Eye (tissue), 1 donor: ENCODE results near the gene PARD3B.

Experiments
- DNase-seq: peaks from one replicate; pipeline ENCODE4 v3.0.0-alpha.2; 2015

The PARD3B gene

DNA sequence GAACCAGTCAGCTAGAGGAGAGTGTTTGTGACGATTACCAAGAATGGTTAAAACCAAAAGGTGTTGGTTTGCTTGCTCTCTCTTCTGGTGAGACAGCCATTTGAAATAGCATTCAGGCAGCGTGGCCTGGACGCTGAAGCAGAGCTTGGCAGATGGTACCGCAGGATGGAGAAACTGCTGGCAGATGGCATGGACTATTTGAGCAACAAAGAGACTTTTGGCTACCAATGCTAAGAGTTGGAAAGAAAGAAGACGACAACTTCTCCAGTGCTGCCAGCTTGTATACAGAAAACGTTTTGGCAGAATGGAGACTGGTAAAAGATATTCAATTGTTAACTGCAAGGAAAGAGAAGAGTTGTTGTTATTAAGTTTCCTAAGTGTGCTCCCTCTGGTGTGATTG is 315.0 kb downstream of the PARD3B start:
- DNase-seq: no peak

DNA sequence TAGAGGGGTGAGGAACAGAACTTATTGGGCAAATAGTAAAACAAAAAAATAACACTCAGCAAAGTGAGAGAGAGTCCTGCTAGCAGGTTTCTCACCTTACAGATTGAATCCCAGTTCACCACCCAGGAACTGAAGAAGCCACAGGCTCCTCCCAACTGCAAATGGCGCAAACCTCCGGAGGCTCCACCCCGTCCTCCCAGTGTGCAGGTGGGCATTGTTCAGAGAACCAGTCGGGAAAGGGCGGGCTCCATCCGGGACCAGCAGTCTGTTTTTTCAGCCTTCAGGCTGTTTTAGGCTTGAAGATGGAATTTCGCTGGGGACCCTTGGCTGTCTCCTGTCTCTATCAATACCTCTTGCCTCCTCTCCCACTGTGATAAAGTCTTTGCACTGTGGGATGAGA is 317.5 kb downstream of the PARD3B start:
- no peak for DNase-seq

DNA sequence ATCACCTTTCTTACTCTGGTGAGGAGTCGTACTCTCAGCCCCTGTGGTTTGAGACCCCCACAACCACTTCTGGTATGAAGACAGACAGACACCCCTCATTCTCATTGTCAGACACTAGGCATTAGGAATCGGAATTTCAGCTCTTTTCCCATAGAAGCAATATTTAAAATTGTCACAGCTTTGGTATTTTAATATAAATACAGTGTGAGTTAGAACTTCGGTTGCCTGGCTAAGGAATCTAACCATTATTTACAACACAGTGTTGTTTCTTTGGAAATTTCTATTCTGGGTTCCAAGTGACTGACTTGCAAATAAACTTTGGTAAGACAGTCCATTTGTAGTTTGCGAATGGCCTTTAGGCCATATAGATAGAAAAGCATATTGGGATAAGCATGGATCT is 318.1 kb downstream of the PARD3B start:
- no peak for DNase-seq

DNA sequence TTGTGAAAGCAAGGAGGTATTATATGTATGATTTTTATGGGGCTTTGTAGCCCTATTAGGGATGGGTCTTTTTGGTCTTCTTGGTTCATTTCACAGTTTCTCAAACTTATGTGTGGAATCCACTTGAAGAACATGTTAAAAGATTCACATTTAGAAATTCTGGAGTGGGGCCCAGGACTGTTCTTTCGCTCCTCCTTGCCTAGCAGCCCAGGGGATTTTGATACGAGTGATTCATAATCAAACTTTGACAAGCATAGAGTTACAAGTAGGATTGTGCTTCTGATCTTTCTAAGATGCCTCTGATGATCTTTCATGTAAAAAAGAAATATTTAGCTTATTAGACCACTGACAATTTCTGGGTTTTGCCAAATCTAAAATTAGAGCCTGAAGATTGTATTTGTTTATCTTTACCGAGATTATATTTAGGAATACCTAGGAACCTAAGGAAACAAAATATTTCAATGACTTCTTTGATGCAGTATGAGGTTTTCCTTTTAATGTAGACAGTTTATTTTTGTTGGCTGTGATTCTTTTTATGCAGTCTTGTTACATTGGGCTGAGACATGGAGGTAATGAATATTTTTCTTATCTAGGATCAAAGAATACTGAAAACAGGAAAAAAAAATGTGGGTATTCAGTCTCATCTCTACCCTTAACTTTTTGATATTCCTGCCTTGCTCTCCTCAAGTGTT is 324.0 kb downstream of the PARD3B start:
- peak; percentile 11 for DNase-seq

DNA sequence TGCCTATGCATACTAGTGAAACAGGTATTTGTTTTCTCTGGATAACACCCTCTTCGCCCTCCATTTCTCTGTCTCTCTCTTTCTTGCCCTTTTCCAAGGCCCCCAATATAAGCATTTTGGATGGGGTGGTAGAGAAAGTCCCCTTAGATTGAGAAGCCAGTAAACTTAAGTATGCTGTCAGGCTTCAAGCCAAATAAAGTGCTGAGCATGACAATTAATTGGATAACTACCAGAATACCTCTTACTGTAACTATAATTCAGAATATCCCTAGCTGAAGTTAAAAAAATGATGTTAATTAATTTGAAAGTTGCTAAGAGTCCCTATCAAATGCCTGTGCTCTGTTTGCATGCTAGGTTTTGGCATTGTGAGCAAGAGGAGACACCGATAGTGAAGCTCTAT is 324.8 kb downstream of the PARD3B start:
- DNase-seq: no peak

DNA sequence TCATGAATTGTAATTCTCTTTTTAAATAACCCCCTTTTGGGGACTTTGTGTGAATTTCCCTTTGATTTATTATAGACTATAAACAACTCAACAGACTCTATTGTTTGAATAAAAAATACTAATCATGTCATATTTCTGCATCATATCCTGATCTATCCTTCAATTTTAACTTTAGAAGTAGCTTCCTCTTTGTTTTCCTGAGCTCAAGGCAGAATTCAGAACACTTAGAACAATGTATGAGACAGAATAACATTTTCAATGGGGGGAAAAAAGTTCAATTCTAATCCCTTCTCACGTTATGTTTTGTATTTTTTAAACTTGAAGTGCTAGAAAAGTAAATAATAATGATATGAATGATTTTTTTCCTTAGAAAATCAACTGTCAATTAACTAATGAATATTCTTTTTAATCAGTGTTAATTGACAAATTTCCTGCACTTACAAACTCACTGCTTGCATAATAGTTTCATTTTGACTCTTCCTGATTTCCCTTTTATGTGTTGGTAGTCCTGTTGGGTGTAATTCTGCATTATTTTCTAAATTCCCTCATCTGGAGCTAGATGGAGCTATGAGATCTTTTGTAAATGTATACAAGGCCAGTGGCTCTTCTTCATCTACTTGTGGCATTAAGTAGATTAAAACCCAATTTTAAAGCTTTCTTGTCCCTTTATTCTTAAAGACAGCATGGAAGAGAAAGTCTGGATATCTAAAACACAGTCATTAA is 326.1 kb downstream of the PARD3B start:
- DNase-seq: peak; percentile 67

DNA sequence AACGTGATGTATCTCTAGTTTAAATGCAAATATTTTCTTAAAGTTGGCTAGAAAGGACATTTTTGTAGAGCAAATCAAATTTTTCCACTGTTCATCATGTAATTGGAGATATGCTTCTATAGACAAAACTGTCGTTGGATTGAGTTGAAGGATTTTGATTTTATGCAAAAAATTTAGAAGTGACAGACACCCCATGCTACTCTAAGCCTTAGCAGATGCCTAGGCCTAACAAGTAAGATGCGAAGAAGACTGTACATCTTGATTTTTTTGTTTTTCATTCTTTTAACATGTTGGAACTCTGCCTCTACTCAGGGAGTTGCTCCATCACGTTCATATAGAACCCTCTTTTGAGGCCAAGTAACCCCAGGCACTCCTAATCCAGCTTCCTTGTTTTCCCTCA is 331.0 kb downstream of the PARD3B start:
- DNase-seq: no peak

DNA sequence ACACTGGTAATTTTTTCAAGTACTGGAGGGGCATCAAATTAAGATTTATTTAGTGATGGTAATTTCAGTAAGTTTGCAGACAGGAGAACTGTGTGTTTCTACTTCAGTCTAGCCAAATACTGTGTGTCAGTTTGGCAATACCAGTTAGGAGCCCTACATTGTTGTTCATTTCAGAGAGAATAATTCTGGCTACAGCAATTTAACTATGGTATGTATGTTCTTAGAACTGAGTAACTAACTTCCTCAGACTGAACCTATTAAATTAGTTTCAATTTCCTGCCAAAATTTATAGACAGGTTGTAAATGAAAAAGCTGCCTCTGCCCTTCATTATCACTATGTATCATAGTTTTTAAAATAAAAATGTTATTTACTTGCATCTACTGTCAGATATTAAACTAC is 332.4 kb downstream of the PARD3B start:
- no peak for DNase-seq

DNA sequence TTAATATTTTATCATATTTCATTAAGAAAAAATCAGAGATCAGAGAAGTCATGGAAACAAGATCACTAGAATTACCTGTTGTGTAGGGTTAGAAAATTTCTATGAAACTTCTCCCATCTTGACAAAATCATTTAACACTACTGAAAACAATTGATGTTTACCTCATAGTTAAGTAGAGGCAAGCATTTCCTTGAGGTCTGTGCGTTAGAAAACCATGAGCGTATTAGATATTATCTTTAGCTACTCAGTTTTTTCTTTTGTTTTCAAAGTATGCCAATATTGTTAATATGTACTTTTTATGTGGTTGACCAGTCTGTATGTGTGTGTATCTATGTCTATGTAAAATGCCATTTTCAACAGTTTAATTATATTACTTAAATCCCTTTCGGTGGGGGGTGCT is 335.7 kb downstream of the PARD3B start:
- DNase-seq: no peak

DNA sequence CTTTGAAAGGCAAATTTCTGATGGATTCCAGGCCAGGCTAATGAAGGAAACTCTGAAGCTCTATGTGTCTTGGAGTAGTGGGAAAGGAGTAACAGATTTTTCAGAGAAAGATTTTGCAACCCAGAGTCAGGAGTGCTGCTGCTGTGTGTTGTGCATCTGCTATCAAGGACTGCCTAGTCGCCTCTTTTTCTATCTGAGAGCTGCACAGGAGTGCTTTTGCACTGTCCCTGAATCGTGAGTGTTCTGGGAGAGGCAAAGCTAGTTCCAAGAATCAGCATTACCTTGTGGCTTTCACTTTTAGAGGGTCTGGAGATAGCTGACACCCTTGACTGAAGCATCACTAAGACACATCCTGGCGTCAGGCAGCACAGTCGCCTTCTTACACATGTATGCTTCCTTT is 336.4 kb downstream of the PARD3B start:
- DNase-seq: no peak

DNA sequence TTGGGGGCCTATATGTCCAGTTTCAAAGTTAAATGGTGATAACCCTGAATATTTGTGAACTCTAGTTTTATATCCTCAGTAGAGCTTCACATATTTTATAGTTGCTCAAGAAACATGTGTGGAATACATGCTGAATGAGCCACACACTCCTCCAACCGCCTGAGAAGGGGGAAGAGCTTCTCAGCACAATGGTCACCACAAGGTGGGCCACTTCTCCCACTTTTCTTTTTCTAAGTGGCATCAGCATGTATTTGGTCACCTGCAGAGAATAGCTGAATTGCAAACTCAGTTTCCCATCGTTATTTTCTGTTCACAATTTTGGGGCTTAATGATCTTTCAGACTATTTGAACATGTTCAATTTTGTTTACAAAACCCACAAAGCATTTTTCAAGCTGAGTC is 340.5 kb downstream of the PARD3B start:
- DNase-seq: no peak

DNA sequence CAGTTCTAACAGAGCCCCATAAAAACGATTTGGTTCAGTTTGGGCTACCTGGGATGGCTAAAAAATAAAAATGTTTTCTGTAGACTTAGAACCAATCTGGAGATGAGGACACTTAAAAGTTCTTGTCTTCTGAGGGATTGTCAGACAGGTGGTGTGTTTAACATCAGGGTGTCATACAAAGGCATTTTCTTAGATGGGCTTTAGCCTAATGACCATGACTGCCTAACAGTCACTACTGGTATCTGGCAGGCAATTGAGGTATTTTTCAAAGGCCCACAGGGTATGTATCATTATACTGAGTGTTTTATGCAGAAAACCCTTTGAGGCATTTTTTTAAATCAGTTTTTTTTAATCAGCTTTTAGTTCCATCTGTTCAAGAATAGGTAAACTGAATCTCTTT is 341.4 kb downstream of the PARD3B start:
- DNase-seq: no peak

DNA sequence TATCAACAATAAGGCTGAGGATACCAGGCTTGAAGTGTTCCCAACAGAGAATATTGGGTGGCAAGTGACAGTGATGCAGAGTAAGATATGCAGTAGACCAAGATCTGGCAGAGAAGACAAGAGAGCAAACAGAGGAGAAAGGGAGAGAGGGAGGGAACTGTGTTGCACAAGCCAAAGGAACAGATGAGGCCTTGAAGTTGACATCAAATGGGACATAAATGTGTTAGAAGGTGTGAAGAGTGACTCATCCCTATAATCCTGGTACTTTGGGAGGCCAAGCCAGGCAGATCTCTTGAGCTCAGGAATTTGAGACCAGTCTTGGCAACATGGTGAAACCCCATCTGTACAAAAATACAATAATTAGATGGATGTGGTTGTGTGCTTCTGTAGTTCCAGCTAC is 342.9 kb downstream of the PARD3B start:
- no peak for DNase-seq

DNA sequence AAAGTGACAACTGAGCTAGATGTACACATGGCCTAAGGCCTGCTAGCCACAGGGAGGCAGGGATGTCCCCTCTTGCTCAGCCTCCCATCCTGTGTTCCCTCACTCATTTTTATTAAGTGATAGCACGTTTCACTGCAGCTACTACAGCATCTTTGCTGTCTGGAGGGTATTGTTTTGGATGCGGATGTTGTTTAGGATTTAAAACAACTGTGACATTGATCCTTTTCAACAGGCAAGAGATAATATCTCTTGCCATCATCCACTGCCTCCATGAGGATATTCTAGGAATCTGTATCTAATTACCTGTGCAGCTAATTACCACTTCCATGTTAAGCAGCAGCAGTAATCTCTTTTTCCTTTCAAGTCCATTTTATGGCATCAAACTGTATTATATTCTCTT is 345.4 kb downstream of the PARD3B start:
- DNase-seq: no peak

DNA sequence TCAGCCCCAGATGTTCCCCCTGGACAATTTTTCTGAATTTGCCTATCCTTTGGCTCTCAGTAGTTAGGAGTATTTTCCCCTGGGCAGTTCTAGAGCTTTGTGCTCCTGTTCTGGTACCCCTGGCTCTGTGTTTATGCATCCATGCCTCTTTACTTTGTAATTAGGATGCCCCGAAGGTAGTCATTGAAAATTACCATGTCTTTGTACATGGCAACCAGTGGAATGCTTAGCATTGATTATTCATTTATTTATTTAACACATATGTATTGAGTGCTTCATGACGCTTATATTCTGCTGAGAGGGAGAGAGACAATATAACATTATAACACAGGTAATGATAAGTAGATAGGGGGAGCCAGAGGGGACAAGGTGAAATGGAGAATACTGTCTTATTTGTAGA is 346.5 kb downstream of the PARD3B start:
- DNase-seq: no peak

DNA sequence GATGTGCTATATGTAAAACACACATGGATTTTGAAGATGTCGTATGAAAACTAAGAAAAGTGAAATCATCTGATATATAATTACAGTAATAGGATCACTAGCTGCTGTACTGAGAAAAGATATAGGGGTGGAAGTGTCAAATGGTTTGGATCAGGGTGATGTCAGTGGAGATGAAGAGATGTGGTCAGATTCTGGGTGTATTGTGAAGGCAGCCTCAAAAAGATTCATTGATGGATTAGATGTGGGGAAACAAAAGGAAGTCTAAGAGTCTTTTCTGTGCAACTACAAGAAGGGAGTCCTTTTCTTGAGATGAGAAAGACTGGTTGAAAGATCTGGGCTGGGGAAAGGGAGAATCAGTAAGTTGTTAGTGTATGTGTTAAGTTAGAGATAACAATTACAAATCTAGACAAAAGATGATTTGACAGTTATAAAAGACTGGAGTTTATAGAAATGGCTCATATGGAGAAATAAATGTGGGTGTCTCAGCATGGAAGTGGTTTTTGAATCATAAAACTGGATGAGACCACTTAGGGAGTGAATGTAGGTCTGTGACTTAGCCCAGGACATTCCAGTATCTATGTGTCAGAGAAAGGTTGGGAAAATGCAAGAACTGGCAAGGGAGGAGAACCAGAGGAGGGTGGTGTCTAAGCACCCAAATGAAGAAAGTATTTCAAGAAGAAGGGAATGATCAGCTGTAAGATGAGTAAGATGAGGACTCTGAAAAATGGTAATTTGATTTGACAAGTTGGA is 347.4 kb downstream of the PARD3B start:
- DNase-seq: peak; percentile 44

DNA sequence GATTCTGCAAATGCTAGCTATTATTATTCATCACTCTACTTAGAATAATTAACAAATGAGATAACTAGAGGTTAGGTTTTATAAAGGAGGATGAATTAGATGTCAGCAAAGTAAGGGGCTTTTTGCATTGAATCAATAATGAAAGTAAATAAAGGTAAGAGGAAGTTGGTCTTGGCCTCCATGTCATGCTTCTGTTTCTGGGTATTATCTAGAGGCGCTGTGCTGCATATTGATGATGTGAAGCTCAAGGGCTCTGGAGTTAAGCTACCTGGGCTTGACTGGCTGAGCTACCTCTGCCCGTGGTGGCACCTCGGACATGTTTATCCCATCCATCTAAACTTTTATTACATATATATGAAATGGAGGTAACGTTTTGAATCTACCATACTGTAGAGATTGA is 350.9 kb downstream of the PARD3B start:
- DNase-seq: no peak

DNA sequence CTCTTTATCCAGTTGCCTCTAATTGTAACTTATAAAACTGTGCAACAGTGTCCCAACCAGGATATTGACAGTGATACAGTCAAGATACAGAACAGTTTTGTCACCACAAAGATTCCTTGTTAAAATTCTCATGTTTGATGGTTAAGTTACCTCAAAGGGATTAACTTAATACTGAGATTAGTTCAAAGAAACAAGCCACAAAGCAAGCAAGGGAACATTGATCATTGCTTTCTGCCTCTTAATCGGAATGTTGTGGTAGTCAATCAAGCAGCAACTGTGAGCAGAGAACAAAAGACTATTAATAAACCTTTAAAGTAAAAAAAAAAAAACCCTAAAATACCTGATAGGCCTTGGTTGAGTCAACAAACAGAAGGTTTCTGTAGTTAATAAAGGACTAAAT is 352.3 kb downstream of the PARD3B start:
- DNase-seq: no peak

DNA sequence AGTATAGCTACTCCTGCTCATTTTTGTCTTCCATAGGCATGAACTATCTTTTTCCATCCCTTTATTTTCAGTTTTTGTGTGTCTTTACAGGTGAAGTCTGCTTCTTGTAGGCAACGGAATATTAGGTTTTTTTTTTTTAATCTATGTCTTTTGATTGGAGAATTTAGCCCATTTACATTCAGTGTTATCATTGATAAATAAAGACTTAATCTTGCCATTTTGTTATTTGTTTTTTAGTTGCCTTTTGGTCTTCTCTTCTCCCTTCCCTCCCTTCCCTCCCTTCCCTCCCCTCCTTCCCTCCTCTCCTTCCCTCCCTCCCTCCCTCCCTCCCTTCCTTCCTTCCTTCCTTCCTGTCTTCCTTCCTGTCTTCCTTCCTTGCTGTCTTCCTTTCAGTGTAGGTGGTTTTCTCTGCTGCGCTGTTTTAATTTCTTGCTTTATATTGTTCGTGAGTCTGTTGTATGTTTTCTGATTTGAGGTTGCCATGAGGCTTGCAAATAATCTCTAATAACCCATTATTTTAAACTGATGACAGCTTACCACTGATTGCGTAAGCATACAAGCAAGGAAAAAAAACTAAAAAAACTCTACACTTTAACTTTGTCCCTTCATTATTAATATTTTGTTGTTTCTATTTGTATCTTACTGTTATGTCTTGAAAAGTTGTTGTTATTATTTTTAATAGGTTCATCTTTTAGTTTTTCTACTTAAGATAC is 353.8 kb downstream of the PARD3B start:
- DNase-seq: no peak

DNA sequence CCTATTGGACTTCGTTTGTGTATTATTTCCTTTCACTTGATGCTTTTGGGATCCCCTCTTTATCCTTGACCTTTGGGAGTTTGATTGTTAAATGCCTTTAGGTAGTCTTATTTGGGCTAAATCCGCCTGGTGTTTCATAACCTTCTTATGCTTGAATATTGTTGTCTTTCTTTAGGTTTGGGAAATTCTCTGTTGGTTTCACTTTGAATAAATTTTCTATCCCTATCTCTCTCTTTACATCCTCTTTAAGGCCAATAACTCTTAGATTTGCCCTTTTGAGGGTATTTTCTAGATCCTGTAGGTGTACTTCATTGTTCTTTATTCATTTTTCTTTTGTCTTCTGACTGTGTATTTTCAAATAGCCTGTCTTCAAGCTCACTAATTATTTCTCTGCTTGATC is 354.7 kb downstream of the PARD3B start:
- DNase-seq: no peak

DNA sequence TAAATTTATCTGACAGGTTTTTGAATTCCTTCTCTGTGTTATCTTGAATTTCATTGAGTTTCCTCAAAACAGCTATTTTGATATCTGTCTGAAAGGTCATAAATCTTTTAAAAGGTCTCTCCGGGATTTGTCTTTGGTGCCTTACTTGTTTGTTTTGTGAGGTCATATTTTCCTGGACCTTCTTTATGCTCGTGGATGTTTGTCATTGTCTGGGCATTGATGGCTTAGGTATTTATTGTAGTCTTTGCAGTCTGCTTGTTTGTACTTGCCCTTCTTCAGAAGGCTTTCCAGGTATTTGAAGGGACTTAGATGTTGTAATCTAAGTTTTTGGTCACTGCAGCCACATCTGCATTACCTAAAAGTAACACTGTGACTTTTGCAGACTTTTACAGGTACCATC is 355.2 kb downstream of the PARD3B start:
- no peak for DNase-seq

DNA sequence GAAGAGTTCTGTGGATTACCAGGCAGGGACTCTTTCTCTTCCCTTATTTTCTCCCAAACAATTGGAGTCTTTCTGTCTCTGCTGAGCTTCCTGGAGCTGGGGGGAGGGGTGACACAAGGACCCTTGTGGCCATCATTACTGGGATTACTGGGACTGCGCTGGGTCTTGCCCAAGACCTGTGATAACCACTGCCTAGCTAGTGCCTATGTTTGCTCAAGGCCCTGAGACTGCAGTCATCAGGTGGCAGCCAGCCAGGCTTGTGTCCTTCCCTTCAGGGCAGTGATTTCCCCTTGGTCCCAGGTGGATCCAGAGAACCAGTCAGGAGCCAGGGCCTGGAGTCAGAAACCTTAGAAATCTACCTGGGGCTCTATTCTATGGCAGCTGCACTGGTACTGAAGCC is 355.6 kb downstream of the PARD3B start:
- no peak for DNase-seq

DNA sequence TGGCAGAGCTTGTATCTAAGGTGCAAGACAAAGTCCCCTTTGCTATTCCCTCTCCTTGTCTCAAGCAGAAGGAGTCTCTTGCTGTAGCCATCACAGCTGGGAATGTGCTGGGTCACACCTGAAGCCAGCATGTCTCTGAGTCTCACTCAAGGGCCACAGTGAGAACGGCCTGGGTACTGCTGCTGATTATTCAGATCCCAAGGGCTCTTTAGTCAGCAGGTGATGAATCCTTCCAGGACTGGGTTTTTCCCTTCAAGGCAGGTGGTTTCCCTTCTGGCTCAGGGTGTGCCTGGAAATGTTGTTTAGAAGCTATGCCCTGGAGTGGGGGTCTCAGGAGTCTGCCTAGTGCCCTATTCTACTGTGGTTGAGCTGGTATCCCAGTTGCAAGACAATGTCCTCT is 356.3 kb downstream of the PARD3B start:
- DNase-seq: no peak

DNA sequence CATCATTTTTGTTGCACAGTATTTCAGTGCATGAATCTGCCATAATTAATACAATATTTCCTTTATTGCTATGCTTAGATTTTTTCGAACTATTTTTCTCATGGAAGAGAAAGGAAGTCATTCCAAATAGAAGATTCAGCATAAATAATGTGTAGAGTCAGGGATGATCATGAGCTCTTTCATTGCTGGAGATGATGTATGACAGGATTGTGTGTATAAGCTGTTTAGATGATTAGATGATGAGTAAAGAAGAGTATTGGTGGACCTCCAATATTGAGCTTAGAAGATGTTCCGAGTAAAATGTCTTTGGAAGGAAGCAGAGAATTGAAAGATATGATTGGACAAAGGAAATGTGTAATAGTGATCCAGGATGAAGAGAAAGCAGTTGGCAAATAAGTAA is 364.5 kb downstream of the PARD3B start:
- no peak for DNase-seq
